Activated naive CD4-positive, alpha-beta T cell treated with anti-CD3 and anti-CD28 coated beads, Interleukin-2, amount 50 U/mL, for 72 hours (primary cell): Measurements from ENCODE around the gene CLDN18. TPM values are rescaled to one million over a fixed set of nuclear protein-coding genes. Genes with fewer than 3 reads are reported as not detected.

Experiments used
- ATAC-seq, 2 donors: fragments of 150-1000 bp; cut with Tn5 transposase; 2 replicates each; pipeline ENCODE4 v1.10.0; 2021; ENCODE audit warnings: mild to moderate bottlenecking in 2 of 2, moderate library complexity in 2 of 2
- DNase-seq, 2 donors: peaks; one replicate each; pipeline ENCODE4 v3.0.0; 2021 to 2022; ENCODE audit warnings: low spot score in 2 of 2
- H3K27ac Mint-ChIP-seq, 2 donors: one replicate each; pipeline ENCODE4 v1.8.0; 2022; ENCODE audit warnings: mild to moderate bottlenecking in 2 of 2, mixed read lengths in 2 of 2
- H3K36me3 Mint-ChIP-seq, 2 donors: one replicate each; pipeline ENCODE4 v1.8.0; 2022; ENCODE audit warnings: mixed read lengths in 2 of 2
- H3K9me3 Mint-ChIP-seq, 2 donors: one replicate each; pipeline ENCODE4 v1.8.0; 2022; ENCODE audit warnings: mixed read lengths in 2 of 2
- total RNA-seq, 2 donors: library from RNA; stranded (reverse); gene quantifications; one replicate each; pipeline ENCODE4 v1.2.3, GENCODE V29; 2022

The CLDN18 gene
- total RNA-seq, 2 donors from 2014 or later = not detected

- Mint-ChIP-seq H3K36me3 (peaks cover 0 to 5% of the 10 kb centered on the region in 2 donors), H3K27ac (no peak overlapping the region), H3K9me3 (peaks cover 0 to 4% of the 10 kb centered on the region in 2 donors)
- no peak for DNase-seq
- peak in 1 of 2 donors; percentile 31 for ATAC-seq
Observed at GRCh38 chr3:138078096-138078495, 68.1 kb downstream of the CLDN18 start.

DNA sequence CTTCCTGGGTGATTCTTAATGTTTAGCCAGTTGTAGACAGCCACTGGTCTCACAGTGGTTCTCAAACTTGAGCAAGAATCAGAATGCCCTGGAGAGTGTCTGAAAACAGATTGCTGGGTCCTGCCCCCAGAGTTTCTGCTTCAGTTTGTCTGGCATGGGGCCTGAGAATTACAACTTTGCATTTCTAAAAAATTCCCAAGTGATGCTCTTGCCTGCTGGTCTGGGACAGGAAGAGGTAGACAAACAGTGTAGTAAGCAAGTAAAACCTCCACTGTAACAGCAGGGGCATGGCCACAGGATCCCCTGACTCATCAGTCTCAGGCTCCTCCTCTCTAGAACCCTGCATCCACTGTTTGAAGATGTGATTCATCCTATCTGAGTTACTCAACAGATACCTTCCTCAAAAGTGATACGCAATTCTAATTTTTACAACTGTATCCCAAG, 69.0 kb downstream of the CLDN18 start:
- DNase-seq (no peak), ATAC-seq (peak; percentile 65 to 81)
- H3K27ac Mint-ChIP-seq = no peak overlapping the region
- H3K9me3 Mint-ChIP-seq = peaks cover 0 to 4% of the 10 kb centered on the region in 2 donors
- H3K36me3 Mint-ChIP-seq = peaks cover 0 to 5% of the 10 kb centered on the region in 2 donors

DNA sequence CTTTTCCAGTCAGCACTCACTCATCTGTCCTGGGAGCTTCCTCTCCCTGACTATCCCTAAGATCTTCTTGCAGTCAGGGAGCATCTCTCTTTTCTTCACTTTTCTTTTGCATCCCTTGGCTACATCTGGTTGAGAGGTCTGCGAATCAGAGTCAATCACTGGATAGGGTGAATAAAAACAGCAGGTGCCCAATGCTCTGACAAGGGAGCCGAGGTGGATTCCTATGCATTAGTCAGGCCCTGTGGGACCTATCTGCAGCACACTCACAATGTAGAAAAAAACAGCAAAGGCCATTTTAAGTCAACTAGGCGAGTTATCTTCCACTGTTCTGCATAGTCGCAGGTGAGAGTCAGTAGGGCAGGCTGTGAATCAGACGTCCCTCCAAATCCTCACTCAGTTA, 69.9 kb downstream of the CLDN18 start:
- Mint-ChIP-seq H3K36me3 (peaks cover 0 to 5% of the 10 kb centered on the region in 2 donors), H3K27ac (no peak overlapping the region)
- ATAC-seq = no peak

DNA sequence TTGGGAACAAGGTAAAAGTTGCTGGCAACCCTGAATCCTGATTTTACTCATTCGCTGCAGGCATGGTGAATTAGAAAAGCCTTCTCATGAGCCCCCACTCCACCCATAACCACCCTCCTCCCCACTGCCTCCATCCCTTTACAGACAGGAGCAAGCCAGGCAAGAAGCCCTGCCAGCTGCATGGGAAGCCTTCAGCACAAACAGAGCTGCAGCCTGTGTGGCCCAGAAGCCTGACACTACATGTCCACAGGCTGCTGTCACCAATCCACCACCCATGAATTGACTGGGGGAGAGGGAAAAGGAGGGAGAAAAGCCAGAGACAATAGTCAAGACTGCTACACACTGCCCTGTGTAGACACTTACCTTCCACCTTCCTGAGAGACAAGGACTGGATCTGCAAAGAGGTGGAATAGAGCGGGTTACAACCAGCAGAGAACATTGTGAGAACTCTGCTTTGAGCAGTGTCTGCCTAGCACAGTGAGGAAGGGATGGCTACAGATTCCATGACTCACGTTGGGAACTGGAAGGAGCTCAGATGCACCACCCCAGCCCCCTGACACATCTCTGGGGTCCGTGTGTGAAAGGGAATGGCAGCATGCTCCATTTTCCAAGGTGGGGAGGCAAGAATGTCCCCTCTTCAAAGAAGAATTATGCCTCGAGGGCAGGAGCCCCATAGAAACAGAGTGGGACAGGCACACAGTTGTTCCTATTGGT, 71.6 kb downstream of the CLDN18 start:
- ATAC-seq = no peak
- no peak overlapping the region for H3K27ac Mint-ChIP-seq

More for the DNA sequence above, 69.9 kb downstream of the CLDN18 start:
- peaks cover 0 to under 1% of the 10 kb centered on the region in 2 donors for H3K9me3 Mint-ChIP-seq
- DNase-seq = no peak

DNA sequence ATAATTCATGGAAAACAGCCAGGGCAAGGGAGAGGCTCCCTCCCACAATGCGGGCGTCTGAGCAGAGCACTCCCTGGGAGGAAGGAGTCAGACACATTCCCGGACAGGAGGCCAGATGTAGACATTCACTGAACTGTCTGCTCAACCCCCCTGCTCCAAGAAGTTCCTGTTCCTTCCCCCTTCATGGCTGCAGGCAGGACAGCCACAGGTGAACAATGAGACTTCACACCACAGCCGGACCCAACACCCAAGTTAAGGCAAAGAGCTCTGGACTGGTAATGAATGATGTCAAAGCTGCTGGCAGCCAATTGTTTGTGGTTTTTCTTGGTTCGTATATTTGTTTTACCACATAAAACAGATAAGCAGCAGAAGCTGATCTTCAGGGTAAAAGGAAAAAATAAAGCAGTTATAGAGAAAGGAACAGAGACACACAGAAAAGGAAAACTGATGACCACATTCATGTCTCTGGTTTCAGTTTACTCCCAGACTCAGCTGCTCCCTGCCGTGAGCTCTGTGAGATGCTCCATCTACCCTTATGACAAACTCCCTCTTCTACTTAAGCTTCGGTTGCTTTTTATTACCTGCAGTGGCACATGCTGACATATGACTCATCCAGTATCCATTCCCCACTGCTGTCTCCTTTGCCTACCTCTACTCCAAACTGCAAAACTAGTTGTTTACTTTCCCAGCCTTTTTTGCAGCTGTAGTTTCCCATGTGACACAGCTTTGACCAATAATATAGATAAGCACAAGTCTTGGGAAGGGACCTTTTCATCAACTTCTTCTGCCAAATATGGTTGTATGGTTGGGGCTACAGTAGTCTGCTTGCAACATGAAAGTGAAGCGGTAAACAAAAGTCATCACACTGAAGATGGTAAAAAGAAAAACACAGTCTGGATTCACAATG, 72.4 kb downstream of the CLDN18 start:
- DNase-seq (no peak), ATAC-seq (peak; percentile 57 to 84)
- no peaks in the 10 kb centered on the region for H3K9me3 Mint-ChIP-seq
- no peaks in the 10 kb centered on the region for H3K36me3 Mint-ChIP-seq
- H3K27ac Mint-ChIP-seq = no peak overlapping the region

More for the DNA sequence above, 71.6 kb downstream of the CLDN18 start:
- H3K36me3 Mint-ChIP-seq = no peaks in the 10 kb centered on the region
- DNase-seq = no peak
- no peaks in the 10 kb centered on the region for H3K9me3 Mint-ChIP-seq

GRCh38 chr3:138082992-138083386, 73.0 kb downstream of the CLDN18 start:
- no peaks in the 10 kb centered on the region for H3K9me3 Mint-ChIP-seq
- no peak overlapping the region for H3K27ac Mint-ChIP-seq
- H3K36me3 Mint-ChIP-seq = no peaks in the 10 kb centered on the region
- ATAC-seq = peak in 1 of 2 donors; percentile 25
- no peak for DNase-seq

Other genes starting within 250 kb of the CLDN18 start
- gene SOX14, start 245.8 kb upstream of the CLDN18 start, total RNA-seq = not detected
- not detected for gene DZIP1L, start 105.4 kb downstream of the CLDN18 start, total RNA-seq
- gene A4GNT, start 122.2 kb downstream of the CLDN18 start, total RNA-seq = not detected
- gene DBR1, start 164.8 kb downstream of the CLDN18 start, total RNA-seq = 10 to 100 TPM; 22.0 to 29.2 TPM
- 10 to 100 TPM; 38.3 to 39.0 TPM for gene ARMC8, start 177.1 kb downstream of the CLDN18 start, total RNA-seq